ENCODE results near the gene AP5Z1. TPM values are rescaled to one million over a fixed set of nuclear protein-coding genes. Genes with fewer than 3 reads are reported as not detected.

The AP5Z1 gene
- total RNA-seq, 4 donors from 2014 or later, result 26.2 to 81.2 (median 52.2) TPM

- Histone ChIP-seq H3K9me3 (no peaks in the 10 kb centered on the region), H3K4me3 (no peak overlapping the region), H3K27me3 (no peaks in the 10 kb centered on the region), H3K4me1 (peaks cover 66% of the 10 kb centered on the region), H3K27ac (peak overlapping the region; percentile 94), H3K36me3 (peaks cover 17% of the 10 kb centered on the region)
- no peak for TF ChIP-seq EP300 (IDR thresholded peaks at IDR 0.05)
- TF ChIP-seq CTCF (IDR thresholded peaks at IDR 0.05), result no peak
- no peak for DNase-seq (ENCODE audit: low spot score in 2 of 2)
- 87% methylated on average over 10 of the region's 10 CpGs for WGBS
Measured at GRCh38 chr7:4742852-4743251, 32.6 kb upstream of the AP5Z1 start.

GRCh38 chr7:4744391-4745264 lies 30.8 kb upstream of the AP5Z1 start:
- Histone ChIP-seq H3K4me1 (peaks cover 58% of the 10 kb centered on the region), H3K9me3 (no peaks in the 10 kb centered on the region), H3K4me3 (peak overlapping the region; percentile 38), H3K36me3 (peaks cover 26% of the 10 kb centered on the region), H3K27ac (peak overlapping the region; percentile 94), H3K27me3 (no peaks in the 10 kb centered on the region)
- TF ChIP-seq POLR2AphosphoS5 (IDR thresholded peaks at IDR 0.05) (peak in 2 of 3 donors; percentile 80 to 84), CTCF (IDR thresholded peaks at IDR 0.05) (no peak), EP300 (IDR thresholded peaks at IDR 0.05) (no peak)
- 13% methylated on average over 31 of the region's 31 CpGs for WGBS
- peak; percentile 99 for DNase-seq (ENCODE audit: low spot score in 2 of 2)

GRCh38 chr7:4745265-4745919 lies 30.0 kb upstream of the AP5Z1 start:
- peak overlapping the region; percentile 38 for H3K4me3 ChIP-seq
- no peak for TF ChIP-seq POLR2A (IDR thresholded peaks at IDR 0.05)
- TF ChIP-seq POLR2AphosphoS5 (IDR thresholded peaks at IDR 0.05), result no peak
- no peak for TF ChIP-seq CTCF (IDR thresholded peaks at IDR 0.05)
- no peak for TF ChIP-seq EP300 (IDR thresholded peaks at IDR 0.05)

DNA sequence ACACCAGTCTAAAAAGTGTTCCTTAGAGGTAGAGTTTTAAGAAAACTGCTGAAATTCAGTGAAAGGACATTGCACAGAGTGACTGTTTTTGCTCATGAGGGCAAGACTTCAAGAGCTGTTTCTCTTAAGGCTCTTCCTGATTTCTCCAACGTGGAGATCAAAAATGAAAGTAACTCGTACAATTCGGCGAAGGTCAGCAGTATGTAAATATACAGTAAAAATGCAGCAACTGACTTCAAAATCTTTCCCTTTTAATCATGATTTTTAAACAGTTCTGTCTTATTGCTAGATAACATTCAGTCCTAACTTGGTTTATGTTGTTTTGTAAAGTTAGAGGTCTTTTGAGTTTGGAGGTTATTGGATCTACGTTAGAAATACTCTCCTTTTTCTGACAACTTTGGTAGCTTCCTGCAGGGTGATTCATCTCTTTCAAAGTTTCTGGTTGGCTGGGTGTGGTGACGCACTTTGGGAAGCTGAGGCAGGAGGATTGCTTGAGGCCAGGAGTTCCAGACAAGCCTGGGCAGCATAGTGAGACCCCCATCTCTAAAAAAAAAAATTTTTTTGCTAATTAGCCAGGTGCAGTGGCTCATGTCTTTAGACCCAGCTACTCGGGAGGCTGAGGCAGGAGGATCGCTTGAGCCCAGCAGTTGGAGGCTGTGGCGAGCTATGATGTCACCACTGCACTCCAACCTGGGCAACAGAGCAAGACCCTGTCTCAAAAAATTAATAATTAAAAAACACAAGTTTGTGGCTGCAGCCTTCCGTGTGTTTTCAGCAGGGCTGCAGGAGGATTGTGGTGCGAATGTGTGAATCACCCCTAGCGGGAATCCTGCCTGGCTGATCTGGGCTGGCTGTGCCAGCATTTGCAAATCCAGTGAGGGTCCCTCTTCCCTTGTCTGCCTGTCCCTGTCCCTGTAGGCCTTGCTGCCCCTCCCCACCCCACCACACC lies 29.2 kb upstream of the AP5Z1 start:
- WGBS, result 43% methylated on average over 12 of the region's 12 CpGs
- Histone ChIP-seq H3K27ac (peak overlapping the region; percentile 94), H3K36me3 (peaks cover 27% of the 10 kb centered on the region), H3K27me3 (no peaks in the 10 kb centered on the region), H3K9me3 (no peaks in the 10 kb centered on the region), H3K4me1 (peaks cover 57% of the 10 kb centered on the region), H3K4me3 (peak overlapping the region; percentile 38)
- no peak for DNase-seq (ENCODE audit: low spot score in 2 of 2)
- TF ChIP-seq POLR2A (IDR thresholded peaks at IDR 0.05) (no peak), POLR2AphosphoS5 (IDR thresholded peaks at IDR 0.05) (no peak), EP300 (IDR thresholded peaks at IDR 0.05) (no peak), CTCF (IDR thresholded peaks at IDR 0.05) (no peak)

More at GRCh38 chr7:4745265-4745919, 30.0 kb upstream of the AP5Z1 start:
- Histone ChIP-seq H3K4me1 (peaks cover 57% of the 10 kb centered on the region), H3K27me3 (no peaks in the 10 kb centered on the region), H3K36me3 (peaks cover 31% of the 10 kb centered on the region), H3K9me3 (no peaks in the 10 kb centered on the region), H3K27ac (peak overlapping the region; percentile 94)
- DNase-seq (ENCODE audit: low spot score in 2 of 2), result no peak
- 7% methylated on average over 18 of the region's 18 CpGs for WGBS

Measured in suprapubic skin (tissue), 4 donors.